H1 (cell line): ENCODE results near the gene PJVK. TPM values are rescaled to one million over a fixed set of nuclear protein-coding genes. Genes with fewer than 3 reads are reported as not detected.

Experiments
- CHD7 ChIP-seq: fragments of 300-600 bp; sonication (generic); IDR thresholded peaks from 2 replicates; pipeline ENCODE4 v1.7.1; 2012; ENCODE audit warnings: low read length, moderate library complexity, mild to moderate bottlenecking, inconsistent platforms; ENCODE audit not compliant: insufficient replicate concordance
- polyA plus RNA-seq, 7 experiments: library from polyadenylated mRNA; depleted of rRNA in 3 of 7; stranded (reverse) in 5 of 7; unstranded in 2 of 7; fragments of >200 nt in 5 of 7; fragments of 200-250 nt in 2 of 7; gene quantifications; 1 replicate in 5 of 7; 2 replicates in 1 of 7; 4 replicates in 1 of 7; pipeline versions ENCODE4 v1.2.1 to v1.2.3, GENCODE V29; 2011 to 2013; ENCODE audit warnings: missing spikeins in 2 of 7, mixed read lengths in 2 of 7
- total RNA-seq: library from RNA; stranded (reverse); fragmentation: NEBNext Ultra II Directional; extraction: Animal tissue kit (Norgen Biotek cat#: 25700); gene quantifications from 2 replicates; pipeline ENCODE4 v1.2.1, GENCODE V29; 2021

PJVK gene
- total and polyA plus RNA-seq, 2 of the 8 experiments (the other 6 are each of a cell fraction or from before 2014, with no cell fraction given): 2.4 to 2.8 TPM

- TF ChIP-seq CHD7: no peak
These were observed 9.8 kb upstream of the PJVK start (continued) for GRCh38 chr2:178441426-178441825.
